AG09309 (cell line): Measurements from ENCODE around the gene GASK1A.

Experiments
- DNase-seq: peaks from one replicate; pipeline ENCODE4 v3.0.0-alpha.2; 2010; ENCODE audit warnings: low read depth
- H3K4me3 ChIP-seq: 2 replicates; pipeline ENCODE4 v1.5.1; 2011; ENCODE audit warnings: mild to moderate bottlenecking, low read depth, low read length, moderate library complexity; ENCODE audit not compliant: control insufficient read depth
- TF ChIP-seq, protein P1 (sequence below): IDR thresholded peaks from 2 replicates; pipeline ENCODE4 v1.5.1; 2011; ENCODE audit warnings: mild to moderate bottlenecking, low read depth, low read length, inconsistent platforms; ENCODE audit not compliant: insufficient read depth, control insufficient read depth; ENCODE audit errors: missing control alignments

Gene GASK1A

DNA sequence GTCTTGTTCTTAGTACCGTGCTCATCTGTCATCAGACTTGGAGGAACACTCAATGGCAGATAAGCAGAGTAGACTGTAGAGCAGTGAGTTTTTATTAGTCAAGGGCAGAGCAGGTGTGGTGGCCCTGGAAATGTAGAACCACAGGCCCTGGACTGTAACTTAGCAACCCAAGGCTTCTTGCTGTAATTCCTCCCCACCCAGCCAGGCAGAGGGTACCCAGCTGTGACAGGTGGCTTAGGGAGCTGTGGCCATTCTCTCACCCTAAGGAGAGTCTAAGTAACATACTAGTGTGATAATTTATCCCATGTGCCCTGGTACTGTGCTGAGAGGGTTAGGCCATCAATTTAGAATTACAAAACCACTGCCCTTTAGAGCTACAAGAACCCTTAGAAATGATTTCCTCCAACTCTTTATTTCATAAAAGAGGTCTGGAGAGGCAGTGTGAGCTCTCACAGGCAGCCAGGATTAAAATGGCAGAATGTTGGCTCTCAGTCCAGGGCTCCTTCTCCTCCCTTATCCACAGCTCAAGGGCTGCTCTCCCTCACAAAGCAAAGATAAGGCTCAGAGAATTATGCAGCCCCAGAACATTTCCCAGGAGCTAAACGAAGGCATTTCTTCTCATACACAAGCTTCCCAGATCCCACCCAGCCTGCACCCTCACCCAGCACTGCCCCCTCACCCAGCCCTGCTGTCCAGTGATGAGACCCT, 123.8 kb downstream of the GASK1A start:
- TF ChIP-seq, protein P1, sequence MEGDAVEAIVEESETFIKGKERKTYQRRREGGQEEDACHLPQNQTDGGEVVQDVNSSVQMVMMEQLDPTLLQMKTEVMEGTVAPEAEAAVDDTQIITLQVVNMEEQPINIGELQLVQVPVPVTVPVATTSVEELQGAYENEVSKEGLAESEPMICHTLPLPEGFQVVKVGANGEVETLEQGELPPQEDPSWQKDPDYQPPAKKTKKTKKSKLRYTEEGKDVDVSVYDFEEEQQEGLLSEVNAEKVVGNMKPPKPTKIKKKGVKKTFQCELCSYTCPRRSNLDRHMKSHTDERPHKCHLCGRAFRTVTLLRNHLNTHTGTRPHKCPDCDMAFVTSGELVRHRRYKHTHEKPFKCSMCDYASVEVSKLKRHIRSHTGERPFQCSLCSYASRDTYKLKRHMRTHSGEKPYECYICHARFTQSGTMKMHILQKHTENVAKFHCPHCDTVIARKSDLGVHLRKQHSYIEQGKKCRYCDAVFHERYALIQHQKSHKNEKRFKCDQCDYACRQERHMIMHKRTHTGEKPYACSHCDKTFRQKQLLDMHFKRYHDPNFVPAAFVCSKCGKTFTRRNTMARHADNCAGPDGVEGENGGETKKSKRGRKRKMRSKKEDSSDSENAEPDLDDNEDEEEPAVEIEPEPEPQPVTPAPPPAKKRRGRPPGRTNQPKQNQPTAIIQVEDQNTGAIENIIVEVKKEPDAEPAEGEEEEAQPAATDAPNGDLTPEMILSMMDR = no peak
- no peak overlapping the region for H3K4me3 ChIP-seq
- DNase-seq = no peak

DNA sequence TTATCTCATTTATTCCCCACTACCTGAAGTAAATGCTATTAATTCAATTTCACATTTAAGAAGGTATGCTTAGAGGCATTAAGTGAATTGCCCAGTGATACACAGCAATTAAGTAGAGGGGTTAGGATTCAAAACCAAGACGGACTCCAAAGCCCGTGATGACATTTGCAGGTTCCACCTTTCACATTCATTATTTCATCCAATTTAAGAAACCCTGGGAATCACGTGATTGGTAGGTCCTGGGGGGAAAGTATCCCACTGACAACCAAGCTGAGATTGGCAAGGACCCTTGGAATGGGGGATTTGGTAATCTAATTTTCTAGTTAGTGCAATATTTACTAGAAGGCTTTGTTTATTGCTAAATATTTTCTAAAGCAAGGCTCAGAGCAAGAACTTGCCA, 124.9 kb downstream of the GASK1A start:
- no peak overlapping the region for H3K4me3 ChIP-seq
- DNase-seq = no peak
- TF ChIP-seq, protein P1 = no peak

DNA sequence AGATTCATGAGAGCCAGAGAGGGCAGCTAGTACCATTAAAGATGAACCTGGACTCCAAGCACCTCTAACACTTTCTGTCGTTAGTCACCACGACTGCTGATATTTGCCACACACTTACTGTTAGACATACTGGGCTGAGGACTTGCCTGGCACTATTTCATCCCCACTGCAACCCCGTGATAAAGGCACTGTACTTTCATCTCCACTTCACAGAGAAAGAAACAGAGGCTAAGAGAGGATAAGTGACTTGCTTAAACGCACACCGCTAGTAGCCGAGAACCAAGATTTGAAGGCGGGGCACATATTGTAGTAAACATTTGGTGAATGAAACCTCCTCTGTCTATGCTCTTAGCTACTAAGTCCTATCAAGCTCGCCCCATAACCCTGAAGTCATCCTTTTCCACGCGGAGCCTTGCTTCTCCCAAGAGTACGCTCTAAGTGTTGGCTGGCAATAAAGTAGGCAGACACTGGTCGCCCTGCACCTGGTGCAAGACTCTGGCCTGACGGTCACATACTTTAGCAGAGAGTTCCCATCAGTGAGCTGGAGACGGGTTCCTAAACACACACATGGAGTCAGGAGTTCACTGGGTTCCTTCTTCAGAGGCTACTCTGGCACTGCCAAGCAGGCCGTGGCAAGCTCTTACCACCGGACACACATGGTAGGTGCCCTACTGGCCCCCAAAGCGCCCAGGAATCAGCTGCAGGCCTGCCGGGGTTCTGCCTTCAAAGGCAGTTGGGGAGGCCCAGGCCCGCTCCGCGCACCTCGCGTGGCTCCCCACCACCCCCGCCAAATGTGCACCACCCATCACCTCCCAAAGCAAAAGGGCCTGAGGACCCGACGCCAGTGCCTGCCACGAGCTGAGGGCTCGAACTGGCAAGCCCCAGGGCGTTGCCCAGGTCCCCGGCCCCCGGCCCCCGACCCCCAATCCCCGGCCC, 125.8 kb downstream of the GASK1A start:
- peak overlapping the region; percentile 86 for H3K4me3 ChIP-seq
- no peak for DNase-seq
- TF ChIP-seq, protein P1 = no peak

DNA sequence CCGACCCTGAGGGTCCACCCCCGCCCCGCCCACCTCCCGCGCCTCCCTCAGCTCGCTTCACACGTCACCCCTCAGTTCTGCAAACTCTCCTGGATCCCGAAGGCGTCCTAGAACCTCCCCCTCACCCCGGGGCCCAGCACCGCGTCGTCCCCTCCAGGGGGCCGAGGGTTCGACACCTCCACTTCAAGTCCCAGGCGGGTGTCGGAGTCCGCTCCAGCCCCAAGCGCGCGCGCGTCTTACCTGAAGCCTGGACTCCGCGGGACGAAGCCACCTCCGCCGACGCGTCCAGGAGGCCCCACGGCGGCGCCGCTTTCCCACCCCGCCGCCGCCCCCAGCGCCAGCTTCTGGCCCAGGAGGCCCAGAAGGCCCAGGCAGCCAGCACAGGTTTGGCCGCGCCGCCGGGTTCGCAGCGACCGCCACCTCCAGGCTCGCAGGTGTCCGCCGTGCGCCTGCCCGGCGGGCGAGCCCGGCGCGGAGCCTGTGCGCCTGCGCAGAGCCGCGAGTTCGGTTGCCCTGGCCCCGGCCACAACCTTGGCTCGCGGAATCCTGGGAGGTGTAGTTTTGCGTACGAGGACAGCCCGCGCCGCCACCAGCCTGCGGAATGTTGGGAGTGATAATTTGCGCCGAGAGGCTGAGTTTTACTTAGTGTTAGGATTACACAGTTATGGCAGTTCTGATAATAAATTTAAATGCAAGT, 126.6 kb downstream of the GASK1A start, which contains the start of gene POMGNT2:
Gene POMGNT2 (minus strand): TSS at position 484 of the 697 bp plus-strand sequence. CDS start 24,648 bp downstream, outside the sequence.
- DNase-seq = peak; percentile 27
- H3K4me3 ChIP-seq = peak within 1 kb of the TSS; percentile 86
- TF ChIP-seq, protein P1 = no peak

DNA sequence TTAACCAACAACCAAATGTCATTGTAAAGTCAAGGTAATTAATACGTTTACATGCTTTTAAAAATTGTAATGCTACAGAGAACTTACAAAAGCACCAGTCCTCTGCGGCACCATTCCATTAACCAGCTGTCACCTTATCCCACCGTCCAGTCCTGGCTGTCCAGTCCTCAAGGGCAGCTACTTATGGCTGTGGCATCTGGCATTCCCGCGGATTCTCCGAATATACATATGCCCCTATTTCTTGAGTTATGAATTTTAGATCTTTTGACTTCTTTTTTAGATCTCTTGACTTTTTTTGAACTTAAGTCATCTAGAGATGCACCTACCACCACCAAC, 127.2 kb downstream of the GASK1A start:
- DNase-seq = no peak
- H3K4me3 ChIP-seq = peak overlapping the region; percentile 1
- TF ChIP-seq, protein P1 = no peak
